BE2C (cell line): ENCODE results near the gene ARHGAP26.

ENCODE experiments used
- DNase-seq: peaks from one replicate; pipeline ENCODE4 v3.0.0-alpha.2; 2020
- H3K27me3 ChIP-seq: fragments of 250-450 bp; sonication (Bioruptor Pico); 2 replicates; pipeline ENCODE4 v1.5.1; 2020; ENCODE audit warnings: mild to moderate bottlenecking
- H3K36me3 ChIP-seq: fragments of 250-450 bp; sonication (Bioruptor Pico); 2 replicates; pipeline ENCODE4 v1.5.1; 2020; ENCODE audit warnings: mild to moderate bottlenecking
- H3K4me1 ChIP-seq: fragments of 250-450 bp; sonication (Bioruptor Pico); 2 replicates; pipeline ENCODE4 v1.5.1; 2020
- H3K4me3 ChIP-seq: 2 replicates; pipeline ENCODE4 v1.5.1; 2011; ENCODE audit warnings: low read depth, low read length
- H3K9me3 ChIP-seq: fragments of 250-450 bp; sonication (Bioruptor Pico); 2 replicates; pipeline ENCODE4 v1.5.1; 2020
- TF ChIP-seq, protein P1 (sequence below): IDR thresholded peaks from 2 replicates; pipeline ENCODE4 v1.5.1; 2012; ENCODE audit warnings: mild to moderate bottlenecking, low read depth, low read length

The ARHGAP26 gene

DNA sequence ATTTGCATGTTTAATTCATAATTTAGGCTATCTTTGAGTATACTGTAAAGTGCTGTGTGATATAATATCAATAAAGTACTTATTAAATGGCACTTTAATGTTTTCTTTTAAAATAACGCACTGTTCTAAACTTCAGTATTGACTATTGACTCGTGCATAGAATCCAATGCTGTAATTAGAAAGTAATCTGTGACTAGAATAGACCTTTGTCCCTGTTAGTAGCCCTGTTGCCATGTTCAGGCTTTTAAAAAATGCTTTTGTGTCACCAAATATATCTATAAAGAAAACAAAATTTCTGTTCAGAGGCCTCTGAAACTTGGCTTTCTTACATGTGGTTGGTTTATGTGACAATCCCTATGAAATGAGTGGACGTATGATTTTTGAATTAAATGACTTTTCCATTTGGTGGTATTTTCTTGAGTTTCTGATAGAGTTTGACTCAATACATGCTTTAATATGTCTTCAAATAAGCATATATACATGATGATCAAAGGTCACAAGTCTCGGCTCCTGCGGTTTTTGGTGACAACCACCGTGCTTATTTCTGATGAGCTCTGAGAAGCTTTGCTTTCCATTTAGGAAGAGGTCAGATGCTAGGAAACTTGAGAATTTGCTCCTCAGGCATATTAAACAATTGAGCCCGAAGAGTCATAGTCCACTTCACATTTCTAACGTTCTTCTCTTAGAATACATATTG, 458.6 kb downstream of the ARHGAP26 start:
- no peaks in the 10 kb centered on the region; the same call in 1 of the 2 replicates for H3K9me3 ChIP-seq
- no peak overlapping the region for H3K4me3 ChIP-seq
- no peak for DNase-seq
- H3K27me3 ChIP-seq: no peaks in the 10 kb centered on the region
- no peaks in the 10 kb centered on the region for H3K36me3 ChIP-seq
- TF ChIP-seq, protein P1, sequence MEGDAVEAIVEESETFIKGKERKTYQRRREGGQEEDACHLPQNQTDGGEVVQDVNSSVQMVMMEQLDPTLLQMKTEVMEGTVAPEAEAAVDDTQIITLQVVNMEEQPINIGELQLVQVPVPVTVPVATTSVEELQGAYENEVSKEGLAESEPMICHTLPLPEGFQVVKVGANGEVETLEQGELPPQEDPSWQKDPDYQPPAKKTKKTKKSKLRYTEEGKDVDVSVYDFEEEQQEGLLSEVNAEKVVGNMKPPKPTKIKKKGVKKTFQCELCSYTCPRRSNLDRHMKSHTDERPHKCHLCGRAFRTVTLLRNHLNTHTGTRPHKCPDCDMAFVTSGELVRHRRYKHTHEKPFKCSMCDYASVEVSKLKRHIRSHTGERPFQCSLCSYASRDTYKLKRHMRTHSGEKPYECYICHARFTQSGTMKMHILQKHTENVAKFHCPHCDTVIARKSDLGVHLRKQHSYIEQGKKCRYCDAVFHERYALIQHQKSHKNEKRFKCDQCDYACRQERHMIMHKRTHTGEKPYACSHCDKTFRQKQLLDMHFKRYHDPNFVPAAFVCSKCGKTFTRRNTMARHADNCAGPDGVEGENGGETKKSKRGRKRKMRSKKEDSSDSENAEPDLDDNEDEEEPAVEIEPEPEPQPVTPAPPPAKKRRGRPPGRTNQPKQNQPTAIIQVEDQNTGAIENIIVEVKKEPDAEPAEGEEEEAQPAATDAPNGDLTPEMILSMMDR: no peak
- H3K4me1 ChIP-seq: no peaks in the 10 kb centered on the region

DNA sequence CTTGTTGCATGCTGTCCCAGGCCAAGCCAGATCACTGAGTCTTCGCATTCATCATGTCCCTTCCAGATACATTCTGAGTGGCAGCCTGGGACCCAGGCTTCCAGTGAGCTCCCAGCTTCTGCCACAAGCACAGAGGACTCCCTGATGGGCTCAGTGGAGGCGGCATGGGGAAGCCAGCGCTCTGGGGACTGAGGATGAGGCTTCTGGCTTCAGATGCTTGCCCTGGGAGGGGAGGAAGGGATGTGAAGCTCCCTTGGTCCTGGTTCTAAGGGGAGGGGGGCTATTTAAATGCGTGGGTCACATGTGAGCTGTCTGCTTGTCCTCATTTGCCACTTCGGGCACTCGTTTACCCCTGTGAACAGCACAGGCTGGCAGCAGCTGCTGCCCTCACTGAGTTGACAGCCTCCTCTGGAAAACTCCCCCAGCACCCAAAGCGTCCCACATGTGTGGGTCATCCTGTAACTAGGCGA, 459.3 kb downstream of the ARHGAP26 start:
- Histone ChIP-seq H3K36me3 (no peaks in the 10 kb centered on the region), H3K9me3 (no peaks in the 10 kb centered on the region; the same call in 1 of the 2 replicates), H3K4me3 (no peak overlapping the region), H3K27me3 (no peaks in the 10 kb centered on the region), H3K4me1 (no peaks in the 10 kb centered on the region)
- TF ChIP-seq, protein P1: no peak
- DNase-seq: no peak

DNA sequence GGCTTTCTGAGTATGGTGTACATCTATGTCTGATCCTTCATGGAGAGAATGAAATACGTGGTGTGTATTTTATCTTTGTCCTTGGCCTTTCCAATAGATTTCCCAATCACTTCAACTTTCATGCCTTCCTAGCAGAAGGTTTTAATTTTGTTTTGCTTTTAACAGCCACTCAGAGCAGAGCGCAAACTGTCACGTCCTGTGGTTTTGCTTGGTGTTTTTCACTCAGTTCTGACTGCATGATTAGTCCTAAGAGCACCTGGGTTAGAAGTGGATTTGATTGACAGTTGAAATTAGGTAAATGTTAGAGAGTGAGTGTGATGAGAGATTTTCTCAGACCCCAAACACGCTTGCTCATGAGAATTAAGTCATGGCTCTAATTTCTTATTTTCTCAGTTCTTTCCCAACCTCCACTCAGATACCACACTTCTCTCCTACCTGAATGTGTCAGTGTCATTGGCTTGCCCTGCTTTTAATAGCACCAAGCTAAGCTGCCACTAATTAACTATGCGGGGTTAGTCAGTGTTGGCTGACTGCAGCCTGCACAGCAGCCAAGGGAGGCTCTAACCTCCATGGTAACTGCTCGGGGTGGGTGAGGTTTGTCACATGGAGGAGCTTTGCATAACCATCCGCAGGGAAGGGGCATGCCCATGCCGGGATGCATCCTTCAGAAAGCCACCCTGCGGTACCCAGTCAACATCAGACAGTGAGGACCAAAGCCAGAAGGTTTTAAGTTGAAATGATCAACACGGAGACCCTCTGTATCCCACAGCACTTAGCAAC, 459.9 kb downstream of the ARHGAP26 start:
- no peaks in the 10 kb centered on the region for H3K36me3 ChIP-seq
- no peaks in the 10 kb centered on the region; the same call in 1 of the 2 replicates for H3K9me3 ChIP-seq
- H3K4me1 ChIP-seq: no peaks in the 10 kb centered on the region
- DNase-seq: no peak
- TF ChIP-seq, protein P1: no peak
- H3K4me3 ChIP-seq: no peak overlapping the region
- H3K27me3 ChIP-seq: no peaks in the 10 kb centered on the region

DNA sequence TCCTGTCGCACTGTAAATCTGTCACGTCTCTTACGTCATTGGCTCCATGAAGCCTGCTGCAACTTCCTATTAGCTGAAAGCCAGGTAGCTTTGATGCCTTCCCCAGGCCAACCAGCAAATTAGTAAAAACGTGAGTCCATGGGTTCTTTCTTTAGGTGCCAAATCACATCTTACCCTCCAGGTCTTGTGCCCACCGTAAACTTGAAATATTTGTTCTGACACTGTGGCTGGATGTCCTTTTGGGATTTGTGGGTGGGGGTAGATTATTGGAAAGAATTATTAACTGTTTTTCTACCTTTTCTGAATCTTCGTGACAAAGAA, 460.5 kb downstream of the ARHGAP26 start:
- TF ChIP-seq, protein P1: no peak
- H3K9me3 ChIP-seq: no peaks in the 10 kb centered on the region; the same call in 1 of the 2 replicates
- no peaks in the 10 kb centered on the region for H3K4me1 ChIP-seq
- H3K27me3 ChIP-seq: no peaks in the 10 kb centered on the region
- no peaks in the 10 kb centered on the region for H3K36me3 ChIP-seq
- no peak overlapping the region for H3K4me3 ChIP-seq
- DNase-seq: no peak

DNA sequence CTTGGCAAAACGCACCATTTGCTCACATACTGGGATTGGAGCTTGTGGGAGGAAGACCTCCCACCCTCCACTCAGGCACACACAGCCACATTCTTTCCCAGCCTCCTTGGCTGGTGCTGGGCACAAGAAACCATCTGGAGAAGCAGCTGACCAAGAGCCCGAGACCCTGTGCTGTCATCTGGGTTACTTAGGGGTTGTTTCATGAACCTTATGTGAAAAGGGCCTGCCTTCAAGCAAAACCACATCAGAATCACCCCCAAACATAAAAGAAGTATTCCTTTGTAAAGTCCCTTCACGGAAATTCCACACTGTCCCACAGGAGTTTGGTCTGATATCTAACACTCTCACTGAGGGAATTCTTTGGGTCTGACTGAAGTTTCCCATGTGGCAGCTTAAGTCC, 461.2 kb downstream of the ARHGAP26 start:
- no peak for DNase-seq
- Histone ChIP-seq H3K27me3 (no peaks in the 10 kb centered on the region), H3K4me3 (no peak overlapping the region), H3K36me3 (no peaks in the 10 kb centered on the region), H3K9me3 (no peaks in the 10 kb centered on the region), H3K4me1 (no peaks in the 10 kb centered on the region; the same call in 1 of the 2 replicates)
- TF ChIP-seq, protein P1: no peak
